Pons (tissue), 1 donor: ENCODE measurements around the gene RNF7.
"Not testable (repeated sequence)": the region's sequence is repeated elsewhere in the genome, so short reads cannot be mapped to it uniquely, and the experiment has no call there.

Source experiments
- DNase-seq: peaks from one replicate; pipeline ENCODE4 v3.0.0-alpha.2; 2016; ENCODE audit warnings: low spot score

RNF7 gene

GRCh38 chr3:141735770-141736465, 2.2 kb upstream of the RNF7 start:
- DNase-seq = no peak

- peak; percentile 32 for DNase-seq
These were observed 1.0 kb upstream of the RNF7 start for GRCh38 chr3:141737093-141737492.

GRCh38 chr3:141737678-141738021, 448 bp upstream of the RNF7 start:
- no peak for DNase-seq

- DNase-seq = peak; percentile 48
These were observed 829 bp downstream of the RNF7 start for GRCh38 chr3:141738891-141739363.

DNA sequence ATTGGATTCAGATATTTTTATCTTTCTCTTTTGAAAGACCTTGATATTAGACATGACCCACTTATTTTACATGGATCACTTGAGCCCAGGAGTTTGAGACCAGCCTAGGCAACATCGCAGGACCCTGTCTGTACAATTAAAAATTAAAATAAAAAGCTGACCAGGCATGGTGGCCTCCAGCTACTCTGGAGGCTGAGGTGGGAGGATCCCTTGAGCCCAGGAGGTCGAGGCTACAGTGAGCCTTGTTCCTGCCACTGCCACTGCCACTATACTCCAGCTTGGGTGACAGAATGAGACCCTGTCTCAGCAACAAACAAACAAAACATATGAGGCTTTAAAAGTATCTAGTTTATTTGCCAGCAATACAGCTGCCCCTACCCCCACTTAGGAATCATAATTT, 1.6 kb downstream of the RNF7 start:
- DNase-seq = no peak

DNA sequence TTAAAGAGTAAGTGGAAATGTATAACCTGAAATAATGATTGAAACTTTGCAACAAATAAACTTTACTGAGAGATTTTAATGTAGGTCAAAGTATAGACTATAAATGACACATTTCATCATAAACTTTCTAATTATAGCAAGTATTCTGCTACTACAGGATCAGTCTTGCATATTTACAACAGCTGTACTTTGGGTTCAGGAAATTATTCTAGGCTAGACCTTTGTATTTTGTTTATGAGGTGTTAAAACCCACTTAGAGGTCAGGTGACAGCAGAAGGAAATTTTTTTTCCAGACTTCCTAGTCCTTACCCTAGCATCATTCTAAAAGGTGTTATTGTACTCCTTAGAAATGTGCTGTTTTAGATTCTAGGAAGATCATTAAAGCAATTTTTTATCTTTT, 2.3 kb downstream of the RNF7 start:
- DNase-seq = no peak

GRCh38 chr3:141743305-141743704, 5.2 kb downstream of the RNF7 start:
- peak; percentile 29 for DNase-seq

GRCh38 chr3:141746962-141747361, 8.9 kb downstream of the RNF7 start:
- DNase-seq = peak; percentile 88

DNA sequence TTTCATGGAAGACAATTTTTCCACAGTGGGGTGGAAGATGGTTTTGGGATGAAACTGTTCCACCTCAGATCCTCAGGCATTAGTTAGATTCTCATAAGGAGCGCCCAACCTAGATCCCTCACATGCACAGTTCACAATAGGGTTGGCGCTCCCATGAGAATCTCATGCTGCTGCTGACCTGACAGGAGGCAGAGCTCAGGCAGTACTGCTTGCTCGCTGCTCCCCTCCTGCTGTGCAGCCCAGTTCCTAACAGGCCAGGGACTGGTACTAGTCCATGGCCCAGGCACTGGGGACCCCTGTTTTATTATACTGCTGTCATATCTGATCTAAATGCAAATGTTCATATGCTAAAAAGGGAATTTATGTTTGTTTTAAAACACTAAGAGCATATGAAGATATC, 15.3 kb downstream of the RNF7 start:
- no peak for DNase-seq

GRCh38 chr3:141754032-141754431, 15.9 kb downstream of the RNF7 start:
- DNase-seq = no peak

DNA sequence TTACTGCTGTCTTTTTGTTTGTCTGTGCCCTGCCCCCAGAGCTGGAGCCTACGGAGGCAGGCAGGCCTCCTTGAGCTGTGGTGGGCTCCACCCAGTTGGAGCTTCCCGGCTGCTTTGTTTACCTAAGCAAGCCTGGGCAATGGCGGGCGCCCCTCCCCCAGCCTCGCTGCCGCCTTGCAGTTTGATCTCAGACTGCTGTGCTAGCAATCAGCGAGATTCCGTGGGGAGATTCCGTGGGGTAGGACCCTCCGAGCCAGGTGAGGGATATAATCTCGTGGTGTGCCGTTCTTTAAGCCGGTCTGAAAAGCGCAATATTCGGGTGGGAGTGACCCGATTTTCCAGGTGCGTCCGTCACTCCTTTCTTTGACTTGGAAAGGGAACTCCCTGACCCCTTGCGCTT, 24.5 kb downstream of the RNF7 start:
- not testable (repeated sequence) for DNase-seq

DNA sequence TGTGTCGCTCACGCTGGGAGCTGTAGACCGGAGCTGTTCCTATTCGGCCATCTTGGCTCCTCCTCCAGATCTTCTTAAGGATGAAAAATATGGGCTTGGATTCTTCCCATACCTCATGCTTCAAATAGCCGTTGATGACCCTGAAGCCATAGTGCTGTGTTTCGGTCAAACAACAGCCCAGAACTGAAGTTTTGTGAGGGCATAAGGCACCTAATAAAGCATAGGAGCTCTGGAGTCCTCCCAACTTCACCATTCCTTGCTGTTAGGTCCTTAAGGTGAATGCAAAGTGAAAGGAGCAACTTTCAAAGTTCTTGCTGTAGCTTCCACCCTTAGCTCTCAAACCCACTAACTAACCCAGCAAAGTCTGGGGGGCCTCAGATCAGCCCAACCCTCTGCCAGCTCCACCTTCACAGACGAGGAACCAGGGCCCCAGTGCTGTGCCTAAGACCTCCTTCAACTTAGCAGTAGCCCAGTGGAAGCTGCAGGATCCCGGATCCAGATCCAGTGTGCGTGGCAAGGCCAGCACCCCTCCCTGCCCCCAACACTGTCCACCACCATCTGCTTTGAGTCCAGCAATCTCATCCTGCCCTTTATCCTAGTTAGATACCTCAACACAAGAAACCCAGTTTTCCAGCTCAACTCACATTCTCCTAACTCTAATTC, 25.1 kb downstream of the RNF7 start, which contains the start of gene GRK7:
Gene GRK7, plus strand, starts transcription at position 321 of the 663 bp plus-strand sequence. CDS start 14,877 bp downstream, outside the sequence.
- DNase-seq = no peak

GRCh38 chr3:141764045-141764444, 25.9 kb downstream of the RNF7 start:
- no peak for DNase-seq

GRCh38 chr3:141764465-141764864, 26.4 kb downstream of the RNF7 start:
- no peak for DNase-seq

- no peak for DNase-seq
These were observed 26.9 kb downstream of the RNF7 start for GRCh38 chr3:141764986-141765385.

- no peak for DNase-seq
These were observed 29.0 kb downstream of the RNF7 start for GRCh38 chr3:141767066-141767465.

DNA sequence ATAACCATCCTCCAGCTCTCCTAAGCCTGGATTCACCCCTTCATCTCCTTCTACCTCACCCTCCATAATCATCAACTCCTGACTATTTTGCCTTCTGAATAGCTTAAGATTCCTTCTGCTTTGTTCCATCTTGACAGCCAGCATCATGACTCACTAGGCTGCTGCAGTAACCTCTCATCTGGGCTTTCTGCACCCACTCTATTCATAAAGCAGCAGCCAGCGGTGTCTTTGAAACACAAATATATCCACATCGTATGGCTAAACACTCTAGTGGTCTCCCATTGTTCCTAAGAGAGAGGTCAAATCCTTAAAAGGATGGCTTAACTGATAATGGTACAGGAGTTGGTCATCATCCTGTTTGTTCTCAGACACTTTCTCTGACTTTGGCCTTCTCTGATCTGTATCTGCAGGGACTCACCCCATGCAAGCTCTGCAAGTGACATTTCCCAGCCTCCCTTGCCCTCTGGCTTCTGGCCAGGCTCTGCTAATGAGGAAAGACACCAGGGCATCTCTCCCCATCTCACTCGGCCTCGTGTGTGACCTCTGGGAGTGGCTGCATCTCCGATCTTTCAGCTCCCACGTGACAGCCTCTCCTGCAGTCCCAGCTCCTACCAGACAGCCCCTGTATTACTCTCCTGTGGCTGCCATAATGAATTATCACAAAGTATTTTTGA, 31.3 kb downstream of the RNF7 start:
- no peak for DNase-seq

DNA sequence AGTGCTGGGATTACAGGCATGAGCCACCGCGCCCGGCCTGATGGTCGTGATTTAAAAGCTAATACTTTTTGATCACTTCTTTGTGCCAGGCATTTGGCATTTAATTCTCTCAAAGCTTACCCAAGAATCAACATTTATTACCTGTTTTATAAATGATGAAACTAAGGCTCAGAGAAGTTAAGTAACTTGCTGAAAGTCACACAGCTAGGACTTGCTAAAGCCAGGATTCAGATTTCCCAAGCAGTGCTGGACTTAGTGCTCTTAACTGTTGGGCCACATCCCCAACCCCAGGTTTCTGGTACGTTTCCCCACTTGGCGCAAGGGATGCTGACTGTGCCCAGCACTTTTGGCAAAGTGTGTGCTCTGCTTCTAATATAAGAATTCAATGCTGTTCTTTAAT, 35.6 kb downstream of the RNF7 start:
- no peak for DNase-seq

- DNase-seq = no peak
These were observed 38.3 kb downstream of the RNF7 start for GRCh38 chr3:141776376-141776775.

GRCh38 chr3:141776885-141777284, 38.8 kb downstream of the RNF7 start:
- DNase-seq = no peak

DNA sequence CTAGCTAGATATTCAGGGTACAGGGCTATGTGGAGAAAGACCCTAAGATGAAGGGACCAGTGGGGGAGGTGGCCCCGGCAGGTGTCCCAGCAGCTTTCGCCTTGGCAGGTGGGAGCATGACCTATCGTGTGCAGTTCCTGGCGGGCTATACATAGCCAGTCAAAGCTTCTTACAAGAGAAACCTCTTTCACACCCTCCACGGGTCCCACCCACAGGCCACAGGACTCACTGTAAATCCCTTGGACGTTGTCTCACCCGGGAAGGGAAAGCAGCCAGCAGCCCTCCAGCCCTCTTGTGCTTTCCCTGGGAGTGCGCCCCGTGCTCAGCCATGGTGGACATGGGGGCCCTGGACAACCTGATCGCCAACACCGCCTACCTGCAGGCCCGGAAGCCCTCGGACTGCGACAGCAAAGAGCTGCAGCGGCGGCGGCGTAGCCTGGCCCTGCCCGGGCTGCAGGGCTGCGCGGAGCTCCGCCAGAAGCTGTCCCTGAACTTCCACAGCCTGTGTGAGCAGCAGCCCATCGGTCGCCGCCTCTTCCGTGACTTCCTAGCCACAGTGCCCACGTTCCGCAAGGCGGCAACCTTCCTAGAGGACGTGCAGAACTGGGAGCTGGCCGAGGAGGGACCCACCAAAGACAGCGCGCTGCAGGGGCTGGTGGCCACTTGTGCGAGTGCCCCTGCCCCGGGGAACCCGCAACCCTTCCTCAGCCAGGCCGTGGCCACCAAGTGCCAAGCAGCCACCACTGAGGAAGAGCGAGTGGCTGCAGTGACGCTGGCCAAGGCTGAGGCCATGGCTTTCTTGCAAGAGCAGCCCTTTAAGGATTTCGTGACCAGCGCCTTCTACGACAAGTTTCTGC, 40.1 kb downstream of the RNF7 start:
- no peak for DNase-seq

DNA sequence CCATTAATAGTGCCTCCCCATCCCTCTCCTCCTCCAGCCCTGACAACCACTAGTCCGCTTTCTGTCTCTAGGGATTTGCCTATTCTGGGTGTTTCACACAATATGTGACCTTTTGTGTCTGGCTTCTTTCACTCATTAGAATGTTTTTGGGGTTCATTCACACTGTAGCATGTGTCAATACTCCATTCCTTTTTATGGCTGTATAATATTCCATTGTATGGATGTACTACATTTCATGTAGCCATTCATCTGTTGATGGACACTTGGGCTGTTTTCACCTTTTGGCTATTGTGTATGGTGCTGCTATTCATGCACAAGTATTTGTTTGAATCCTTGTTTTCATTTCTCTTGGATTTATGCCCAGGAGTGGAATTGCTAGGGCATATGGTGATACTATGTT, 41.6 kb downstream of the RNF7 start:
- no peak for DNase-seq
